Mesenchymal stem cell (in vitro differentiated cells and primary cell): ENCODE data around the gene TBXT.

Source experiments
- DNase-seq: peaks from one replicate; pipeline ENCODE4 v3.0.0-alpha.2; 2013
- H2AFZ ChIP-seq: one replicate; pipeline ENCODE4 v1.6.1; 2013; ENCODE audit warnings: low read depth, mild to moderate bottlenecking, control low read depth, inconsistent platforms, low read length, moderate library complexity
- H2AK5ac ChIP-seq: 2 replicates; pipeline ENCODE4 v1.6.1; 2013; ENCODE audit warnings: low read length, moderate library complexity, mild to moderate bottlenecking, inconsistent platforms; ENCODE audit not compliant: severe bottlenecking
- H2BK120ac ChIP-seq: one replicate; pipeline ENCODE4 v1.6.1; 2013; ENCODE audit warnings: low read depth, mild to moderate bottlenecking, inconsistent platforms, low read length, moderate library complexity
- H2BK12ac ChIP-seq, 2 experiments: one replicate each; pipeline ENCODE4 v1.6.1; 2013; ENCODE audit warnings: inconsistent platforms in 2 of 2, low read length in 2 of 2, mild to moderate bottlenecking in 2 of 2, moderate library complexity in 2 of 2, control low read depth in 1 of 2
- H2BK15ac ChIP-seq: one replicate; pipeline ENCODE4 v1.6.1; 2013; ENCODE audit warnings: mild to moderate bottlenecking, low read depth, inconsistent platforms; ENCODE audit not compliant: poor library complexity, severe bottlenecking
- H2BK5ac ChIP-seq: 2 replicates; pipeline ENCODE4 v1.6.1; 2013; ENCODE audit warnings: low read depth, mild to moderate bottlenecking, low read length, control low read depth, inconsistent platforms; ENCODE audit not compliant: poor library complexity, severe bottlenecking
- H3K14ac ChIP-seq, 2 experiments: one replicate each; pipeline ENCODE4 v1.6.1; 2013; ENCODE audit warnings: inconsistent platforms in 2 of 2, low read length in 2 of 2, control low read depth in 1 of 2, mild to moderate bottlenecking in 1 of 2, moderate library complexity in 1 of 2
- H3K18ac ChIP-seq, 2 experiments: one replicate each; pipeline ENCODE4 v1.6.1; 2013; ENCODE audit warnings: inconsistent platforms in 2 of 2, low read length in 2 of 2, control low read depth in 1 of 2, low read depth in 1 of 2, mild to moderate bottlenecking in 1 of 2
- H3K23ac ChIP-seq, 2 experiments: one replicate each; pipeline ENCODE4 v1.6.1; 2013; ENCODE audit warnings: inconsistent platforms in 2 of 2, low read length in 2 of 2, mild to moderate bottlenecking in 2 of 2, moderate library complexity in 2 of 2, control low read depth in 1 of 2
- H3K27ac ChIP-seq: 2 replicates; pipeline ENCODE4 v1.5.1; 2013; ENCODE audit warnings: mild to moderate bottlenecking, moderate library complexity, low read length, control low read depth, inconsistent platforms; ENCODE audit not compliant: poor library complexity, severe bottlenecking
- H3K27me3 ChIP-seq, 2 experiments: 2 replicates each; pipeline versions ENCODE4 v1.6.1 to v1.7.0; 2013; ENCODE audit warnings: low read length in 2 of 2, mild to moderate bottlenecking in 2 of 2, moderate library complexity in 2 of 2, control low read depth in 1 of 2, inconsistent platforms in 1 of 2; ENCODE audit not compliant: control insufficient read depth in 1 of 2, insufficient read depth in 1 of 2
- H3K36me3 ChIP-seq, 2 experiments: 2 replicates each; pipeline versions ENCODE4 v1.6.1 to v1.7.0; 2013; ENCODE audit warnings: low read length in 2 of 2, control low read depth in 1 of 2, inconsistent platforms in 1 of 2, low read depth in 1 of 2, mild to moderate bottlenecking in 1 of 2; ENCODE audit not compliant: insufficient read depth in 2 of 2, control insufficient read depth in 1 of 2
- H3K4ac ChIP-seq, 2 experiments: one replicate each; pipeline ENCODE4 v1.6.1; 2013; ENCODE audit warnings: inconsistent platforms in 2 of 2, low read length in 2 of 2, mild to moderate bottlenecking in 2 of 2, moderate library complexity in 2 of 2, control low read depth in 1 of 2, low read depth in 1 of 2
- H3K4me1 ChIP-seq: 2 replicates; pipeline ENCODE4 v1.6.1; 2013; ENCODE audit warnings: low read depth, low read length, control low read depth; ENCODE audit not compliant: control insufficient read depth, insufficient read depth
- H3K4me2 ChIP-seq: 2 replicates; pipeline ENCODE4 v1.6.1; 2013; ENCODE audit warnings: low read length, mild to moderate bottlenecking, inconsistent platforms; ENCODE audit not compliant: poor library complexity, severe bottlenecking
- H3K4me3 ChIP-seq, 2 experiments: 2 replicates each; pipeline versions ENCODE4 v1.5.1 to v1.7.0; 2013; ENCODE audit warnings: low read length in 2 of 2, mild to moderate bottlenecking in 2 of 2, control low read depth in 1 of 2, low read depth in 1 of 2; ENCODE audit not compliant: insufficient read depth in 1 of 2
- H3K79me1 ChIP-seq: replicated peaks from 2 replicates; pipeline ENCODE4 v1.6.1; 2013; ENCODE audit warnings: mild to moderate bottlenecking, control low read depth, low read length, inconsistent platforms; ENCODE audit not compliant: poor library complexity, severe bottlenecking
- H3K9ac ChIP-seq: 2 replicates; pipeline ENCODE4 v1.7.0; 2013; ENCODE audit warnings: mild to moderate bottlenecking, low read length, moderate library complexity
- H3K9me3 ChIP-seq: 2 replicates; pipeline ENCODE4 v1.7.0; 2013; ENCODE audit warnings: mild to moderate bottlenecking, low read length; ENCODE audit not compliant: control insufficient read depth
- H4K8ac ChIP-seq: one replicate; pipeline ENCODE4 v1.6.1; 2013; ENCODE audit warnings: inconsistent platforms, mild to moderate bottlenecking, low read length, moderate library complexity
- H4K91ac ChIP-seq: one replicate; pipeline ENCODE4 v1.6.1; 2013; ENCODE audit warnings: mild to moderate bottlenecking, low read length, inconsistent platforms
- WGBS: methylation state at CpG from one replicate; pipeline ENCODE4 v1.1.7; 2013; ENCODE audit warnings: mixed read lengths; 5-methylcytosine and 5-hydroxymethylcytosine counted together

The TBXT gene

DNA sequence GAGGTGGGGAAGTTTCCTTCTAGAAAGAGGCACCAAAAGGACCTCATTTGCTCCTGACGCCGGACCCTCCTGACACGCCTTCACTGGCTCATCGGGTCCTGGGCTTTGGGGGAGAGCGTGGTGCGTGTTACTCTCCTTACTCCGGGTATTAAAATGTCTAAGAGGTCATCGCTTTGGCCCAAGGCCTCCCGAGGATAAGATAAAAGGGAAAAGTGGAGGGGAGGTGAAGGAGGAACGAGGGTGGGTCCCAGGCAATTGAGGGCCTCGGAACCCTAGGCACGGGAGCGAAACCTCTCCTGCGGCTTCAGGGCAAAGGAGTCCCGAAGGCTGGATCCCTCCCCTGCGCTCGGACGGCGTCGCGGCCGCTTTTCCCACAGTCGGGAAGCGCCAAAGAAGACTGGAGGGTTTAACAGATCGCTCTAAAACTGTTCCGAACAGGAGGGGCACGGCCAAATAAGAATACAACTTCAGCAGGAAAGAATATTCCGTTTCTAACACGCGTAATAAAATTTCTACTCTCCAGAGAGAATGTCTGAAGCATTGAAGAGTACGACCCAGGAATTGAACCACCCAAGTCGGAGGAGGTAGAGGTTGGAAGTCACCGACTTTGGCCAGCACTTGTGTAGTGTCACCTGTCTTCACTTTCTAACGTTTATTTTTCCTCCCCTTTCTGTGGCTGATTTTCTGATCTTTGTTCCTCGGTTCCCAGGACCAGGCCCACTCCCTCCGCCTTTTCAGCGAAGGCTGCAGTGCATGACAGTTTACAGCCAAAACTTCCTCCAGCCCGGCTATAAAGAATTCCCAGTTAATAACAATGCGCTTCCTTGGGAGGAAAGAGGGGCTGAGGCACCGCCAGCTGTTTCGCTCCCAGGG lies 2.1 kb upstream of the TBXT start:
- Histone ChIP-seq H3K23ac (no peak overlapping the region), H2BK15ac (no peak overlapping the region), H3K14ac (no peak overlapping the region), H2AFZ (no peak overlapping the region), H3K27me3 (peaks cover 86 to 94% of the 10 kb centered on the region in 2 experiments), H3K4me1 (peaks cover 26% of the 10 kb centered on the region), H3K27ac (no peak overlapping the region), H3K79me1 (no peaks in the 10 kb centered on the region), H2AK5ac (no peak overlapping the region), H2BK5ac (no peak overlapping the region), H2BK120ac (no peak overlapping the region), H4K8ac (no peak overlapping the region), H3K9me3 (no peaks in the 10 kb centered on the region), H2BK12ac (no peak overlapping the region), H3K18ac (no peak overlapping the region), H3K4ac (no peak overlapping the region), H3K9ac (no peak overlapping the region), H3K4me3 (no peak overlapping the region), H3K4me2 (no peak overlapping the region), H4K91ac (no peak overlapping the region), H3K36me3 (no peaks in the 10 kb centered on the region)
- DNase-seq, result no peak
- 13% methylated on average over 41 of the region's 41 CpGs for WGBS

DNA sequence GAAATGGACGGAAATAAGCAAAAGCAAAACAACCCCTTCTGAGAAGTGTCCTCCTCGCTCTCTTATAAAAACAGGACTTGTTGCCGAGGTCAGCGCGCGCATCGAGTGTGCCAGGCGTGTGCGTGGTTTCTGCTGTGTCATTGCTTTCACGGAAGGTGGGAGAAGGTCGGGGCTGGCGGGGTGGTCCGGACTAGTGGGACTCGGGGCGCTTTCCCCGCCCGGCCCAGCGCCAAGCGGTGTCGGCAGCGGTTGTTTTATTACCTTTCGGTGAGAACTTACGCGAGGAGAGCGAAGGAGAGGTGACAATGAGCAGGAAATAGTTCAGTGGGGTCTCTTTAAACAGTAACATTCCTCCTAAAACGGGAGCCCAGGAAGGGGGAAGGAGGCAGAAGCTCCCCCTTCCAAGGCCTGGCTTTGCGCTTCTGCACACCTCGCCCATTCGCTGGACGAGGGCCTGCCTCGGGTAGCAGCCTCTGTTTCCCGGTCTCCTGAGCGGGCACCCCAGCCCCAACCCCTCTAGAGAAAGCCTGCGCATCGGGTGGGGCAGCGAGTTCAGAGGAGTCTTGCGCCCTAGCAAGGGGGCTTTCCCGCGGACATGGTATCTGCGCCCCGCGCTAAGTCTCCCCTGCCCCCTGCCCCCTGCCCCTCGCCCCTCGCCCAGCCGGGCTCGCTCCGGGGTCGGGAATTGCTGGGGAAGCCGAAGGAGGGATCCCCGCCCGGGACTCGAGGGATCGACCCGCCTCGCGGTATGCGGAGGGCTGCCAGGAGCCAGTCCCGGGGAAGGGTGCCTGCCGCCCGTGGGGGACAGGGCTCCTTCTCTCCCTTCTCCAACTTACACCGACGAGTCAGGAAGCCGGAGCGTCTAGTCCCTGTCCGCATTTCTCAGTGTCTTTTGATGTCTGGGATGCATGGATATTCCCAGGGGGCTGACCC lies 1.2 kb upstream of the TBXT start:
- Histone ChIP-seq H2BK5ac (no peak overlapping the region), H3K23ac (no peak overlapping the region), H2AK5ac (no peak overlapping the region)

DNA sequence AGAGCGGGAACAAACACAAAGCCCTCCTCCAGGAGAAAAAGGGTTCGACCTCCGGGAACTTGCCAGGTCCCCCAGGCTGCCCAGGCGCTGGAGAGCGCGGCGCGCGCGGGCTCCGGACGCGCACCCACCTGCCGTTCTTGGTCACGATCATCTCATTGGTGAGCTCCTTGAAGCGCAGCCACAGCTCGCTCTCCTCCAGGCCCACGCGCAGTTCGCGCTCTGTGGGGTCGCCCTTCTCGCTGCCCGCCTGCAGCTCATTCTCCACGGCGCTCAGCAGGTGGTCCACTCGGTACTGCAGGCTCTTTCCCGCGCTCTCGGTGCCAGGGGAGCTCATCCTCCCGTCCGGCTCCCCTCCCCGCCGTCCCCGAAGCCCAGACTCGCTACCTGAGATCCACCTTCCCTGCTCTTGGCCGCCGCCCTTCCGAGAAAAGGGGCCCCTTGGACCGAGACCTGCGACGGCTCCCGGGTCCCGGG lies 356 bp downstream of the TBXT start:
- Histone ChIP-seq H2BK5ac (no peak overlapping the region), H2AK5ac (no peak overlapping the region), H2AFZ (no peak overlapping the region), H3K79me1 (no peaks in the 10 kb centered on the region), H3K4me2 (no peak overlapping the region), H3K23ac (no peak overlapping the region), H3K4me3 (no peak overlapping the region), H3K27me3 (peaks cover 84 to 94% of the 10 kb centered on the region in 2 experiments), H3K4ac (no peak overlapping the region), H2BK12ac (no peak overlapping the region), H2BK15ac (no peak overlapping the region), H2BK120ac (no peak overlapping the region), H3K36me3 (no peaks in the 10 kb centered on the region), H3K27ac (no peak overlapping the region), H3K14ac (no peak overlapping the region), H3K9me3 (no peaks in the 10 kb centered on the region), H4K8ac (no peak overlapping the region), H3K9ac (no peak overlapping the region), H3K4me1 (peaks cover 23% of the 10 kb centered on the region), H4K91ac (peak overlapping the region; percentile 15), H3K18ac (no peak overlapping the region)
- 2% methylated on average over 35 of the region's 44 CpGs for WGBS
- DNase-seq, result no peak

More for the DNA sequence above, 1.2 kb upstream of the TBXT start:
- Histone ChIP-seq H3K79me1 (no peaks in the 10 kb centered on the region), H3K4me2 (peak overlapping the region; percentile 40), H3K4me1 (peaks cover 26% of the 10 kb centered on the region), H3K9ac (no peak overlapping the region), H2BK12ac (no peak overlapping the region), H3K14ac (no peak overlapping the region), H4K91ac (no peak overlapping the region), H3K36me3 (no peaks in the 10 kb centered on the region), H3K18ac (no peak overlapping the region), H4K8ac (no peak overlapping the region), H2AFZ (no peak overlapping the region), H3K9me3 (no peaks in the 10 kb centered on the region), H3K4ac (no peak overlapping the region), H3K4me3 (peak overlapping the region; percentile 5 to 33), H3K27ac (no peak overlapping the region), H2BK120ac (no peak overlapping the region), H3K27me3 (peaks cover 89 to 95% of the 10 kb centered on the region in 2 experiments), H2BK15ac (no peak overlapping the region)
- 1% methylated on average over 37 of the region's 65 CpGs for WGBS
- no peak for DNase-seq
